GM12864 (cell line): Measurements from ENCODE around the gene CRYBB1.

Experiments
- DNase-seq: peaks from one replicate; pipeline ENCODE4 v3.0.0-alpha.2; 2011; ENCODE audit warnings: low read depth
- H3K4me3 ChIP-seq: 2 replicates; pipeline ENCODE4 v1.5.1; 2011; ENCODE audit warnings: mild to moderate bottlenecking, low read depth, low read length, control low read depth
- TF ChIP-seq, protein P1 (sequence below): IDR thresholded peaks from 2 replicates; pipeline ENCODE4 v1.5.1; 2011; ENCODE audit warnings: low read depth, mild to moderate bottlenecking, moderate library complexity, low read length, control low read depth, inconsistent platforms; ENCODE audit errors: missing control alignments

CRYBB1 gene

DNA sequence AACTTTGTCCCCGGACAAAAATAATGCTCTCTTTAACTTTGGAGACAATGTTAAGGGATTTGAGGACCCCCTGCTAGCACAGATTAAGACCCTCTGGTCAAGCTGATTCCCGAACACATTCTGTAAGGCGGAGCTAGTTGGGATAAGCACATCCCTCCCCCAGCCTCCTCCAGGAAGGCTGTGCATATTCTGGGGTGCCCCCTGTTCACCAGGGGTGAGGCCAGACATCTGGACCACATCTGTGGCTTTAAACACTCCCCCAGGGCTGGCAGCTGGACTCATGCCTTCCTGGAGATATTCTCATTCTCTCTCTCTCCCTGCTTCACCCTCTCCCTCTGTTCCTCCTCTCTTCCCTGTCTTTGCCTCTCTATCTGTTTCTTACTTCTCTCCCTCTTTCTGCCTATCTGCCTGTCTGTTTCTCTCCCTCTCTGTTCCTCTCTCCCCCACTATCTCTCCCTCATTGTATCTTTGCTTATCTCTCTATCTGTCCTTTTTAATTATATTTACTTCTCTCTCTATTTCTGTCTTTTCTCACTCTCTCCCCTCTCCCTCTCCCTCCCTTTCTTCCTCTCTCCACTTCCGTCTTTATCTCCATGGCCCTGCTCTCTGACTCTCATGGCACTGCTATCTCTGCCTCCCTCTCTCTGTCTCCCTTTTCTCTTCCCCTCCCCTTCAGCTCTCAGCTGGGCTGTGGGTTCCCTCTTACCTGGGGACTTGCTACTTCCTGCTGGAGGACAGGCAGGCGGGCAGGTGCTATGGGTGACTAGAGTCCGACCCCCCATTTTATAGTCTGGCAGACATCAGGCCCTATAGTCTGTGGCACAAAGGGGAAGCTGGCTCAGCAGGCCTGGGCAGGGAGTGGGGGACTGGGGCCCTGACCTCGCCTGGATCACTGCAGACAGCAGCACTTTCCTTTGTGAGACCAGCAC, at the start of gene CRYBB1:
Gene CRYBB1, minus strand, starts transcription at position 757 of the 929 bp plus-strand sequence. CDS start 1,708 bp downstream, outside the sequence.
- TF ChIP-seq, protein P1, sequence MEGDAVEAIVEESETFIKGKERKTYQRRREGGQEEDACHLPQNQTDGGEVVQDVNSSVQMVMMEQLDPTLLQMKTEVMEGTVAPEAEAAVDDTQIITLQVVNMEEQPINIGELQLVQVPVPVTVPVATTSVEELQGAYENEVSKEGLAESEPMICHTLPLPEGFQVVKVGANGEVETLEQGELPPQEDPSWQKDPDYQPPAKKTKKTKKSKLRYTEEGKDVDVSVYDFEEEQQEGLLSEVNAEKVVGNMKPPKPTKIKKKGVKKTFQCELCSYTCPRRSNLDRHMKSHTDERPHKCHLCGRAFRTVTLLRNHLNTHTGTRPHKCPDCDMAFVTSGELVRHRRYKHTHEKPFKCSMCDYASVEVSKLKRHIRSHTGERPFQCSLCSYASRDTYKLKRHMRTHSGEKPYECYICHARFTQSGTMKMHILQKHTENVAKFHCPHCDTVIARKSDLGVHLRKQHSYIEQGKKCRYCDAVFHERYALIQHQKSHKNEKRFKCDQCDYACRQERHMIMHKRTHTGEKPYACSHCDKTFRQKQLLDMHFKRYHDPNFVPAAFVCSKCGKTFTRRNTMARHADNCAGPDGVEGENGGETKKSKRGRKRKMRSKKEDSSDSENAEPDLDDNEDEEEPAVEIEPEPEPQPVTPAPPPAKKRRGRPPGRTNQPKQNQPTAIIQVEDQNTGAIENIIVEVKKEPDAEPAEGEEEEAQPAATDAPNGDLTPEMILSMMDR: no peak
- no peak for DNase-seq

DNA sequence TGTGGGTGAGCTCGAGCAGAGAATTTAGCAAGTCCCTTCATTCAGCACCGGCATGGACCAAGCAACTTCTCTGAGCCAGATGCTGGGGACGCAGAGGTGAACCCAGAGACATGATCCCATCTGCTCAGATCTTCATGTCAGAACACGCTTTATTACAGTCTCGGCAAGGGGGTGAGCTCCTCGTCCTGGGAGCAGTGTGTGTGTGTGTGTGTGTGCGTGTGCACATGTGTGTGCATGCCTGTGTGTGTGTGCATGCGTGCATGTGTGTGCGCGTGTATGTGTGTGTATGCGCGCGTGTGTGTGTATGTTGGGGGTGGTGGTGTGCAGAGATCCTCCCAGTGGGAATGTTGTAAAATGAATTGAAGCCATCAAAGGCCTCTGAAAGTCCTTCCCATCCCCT, 49.3 kb upstream of the CRYBB1 start:
- TF ChIP-seq, protein P1: no peak
- no peak for DNase-seq
- no peak overlapping the region for H3K4me3 ChIP-seq

More for the DNA sequence above, at the start of gene CRYBB1:
- H3K4me3 ChIP-seq: no peak within 1 kb of the TSS

DNA sequence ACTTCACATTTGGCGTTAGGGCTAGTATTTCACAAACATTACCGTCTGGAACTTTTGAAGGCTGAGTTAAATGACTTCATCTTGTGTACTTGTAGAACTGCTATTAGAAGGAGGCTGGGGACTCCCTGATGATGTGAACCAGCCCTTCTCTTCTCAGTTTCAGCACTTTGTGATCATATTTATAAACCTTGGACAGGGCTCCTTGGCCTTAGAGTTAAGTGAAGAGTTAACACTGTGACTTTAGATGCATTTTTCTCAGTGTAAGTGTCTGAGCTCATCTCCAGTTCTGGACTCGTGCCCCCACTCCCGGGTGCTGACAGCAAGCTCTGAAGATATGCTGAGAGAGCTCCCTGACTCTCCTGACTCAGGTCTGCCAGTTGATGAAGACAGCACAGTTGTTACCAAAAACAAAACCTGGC, 48.0 kb upstream of the CRYBB1 start:
- no peak for DNase-seq
- H3K4me3 ChIP-seq: no peak overlapping the region
- TF ChIP-seq, protein P1: no peak

DNA sequence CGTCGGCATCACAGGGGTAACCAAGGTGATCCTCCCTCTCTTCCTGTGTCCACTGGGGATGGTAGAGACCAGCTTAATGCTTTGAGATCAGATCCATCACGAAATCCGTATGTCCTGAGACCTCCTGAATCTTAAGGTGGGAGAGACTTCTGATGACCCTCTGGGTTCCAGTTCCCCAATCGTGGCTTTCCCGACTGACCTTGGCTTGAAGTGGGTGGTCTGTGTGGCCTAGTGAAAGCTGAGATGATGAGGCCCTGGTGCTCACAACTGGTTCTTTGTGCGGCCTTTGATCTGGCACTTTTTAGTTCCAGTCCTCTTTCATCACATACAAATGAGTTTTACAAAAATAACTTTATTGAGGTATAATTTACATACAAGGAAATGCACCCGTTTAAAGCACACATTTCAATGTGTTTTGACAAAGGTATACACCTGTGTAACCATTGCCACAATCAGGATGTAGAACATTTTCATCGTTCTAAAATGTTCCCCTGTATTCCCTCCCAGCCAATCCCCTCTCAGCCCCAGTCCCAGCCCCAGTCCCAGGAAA, 45.6 kb upstream of the CRYBB1 start:
- TF ChIP-seq, protein P1: no peak
- no peak overlapping the region for H3K4me3 ChIP-seq
- no peak for DNase-seq

DNA sequence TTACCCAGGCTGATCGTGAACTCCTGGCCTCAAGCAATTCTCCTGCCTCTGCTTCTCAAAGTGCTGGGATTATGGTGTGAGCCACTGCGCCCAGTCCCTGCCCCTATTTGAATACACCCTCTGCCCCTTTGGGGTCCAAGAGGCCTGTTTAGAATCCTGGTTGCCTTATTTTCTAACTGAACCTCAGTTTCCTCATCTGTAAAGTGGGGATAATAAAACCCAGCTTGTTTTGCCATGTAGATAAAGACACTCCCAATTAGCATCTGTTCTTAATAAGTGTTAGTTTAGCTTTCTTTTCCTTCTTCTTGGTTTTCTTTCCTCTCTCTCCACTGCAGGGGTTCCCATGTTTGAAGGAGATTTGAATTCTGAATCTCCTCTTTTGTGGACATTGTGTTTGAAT, 44.3 kb upstream of the CRYBB1 start:
- DNase-seq: no peak
- H3K4me3 ChIP-seq: no peak overlapping the region
- TF ChIP-seq, protein P1: no peak

DNA sequence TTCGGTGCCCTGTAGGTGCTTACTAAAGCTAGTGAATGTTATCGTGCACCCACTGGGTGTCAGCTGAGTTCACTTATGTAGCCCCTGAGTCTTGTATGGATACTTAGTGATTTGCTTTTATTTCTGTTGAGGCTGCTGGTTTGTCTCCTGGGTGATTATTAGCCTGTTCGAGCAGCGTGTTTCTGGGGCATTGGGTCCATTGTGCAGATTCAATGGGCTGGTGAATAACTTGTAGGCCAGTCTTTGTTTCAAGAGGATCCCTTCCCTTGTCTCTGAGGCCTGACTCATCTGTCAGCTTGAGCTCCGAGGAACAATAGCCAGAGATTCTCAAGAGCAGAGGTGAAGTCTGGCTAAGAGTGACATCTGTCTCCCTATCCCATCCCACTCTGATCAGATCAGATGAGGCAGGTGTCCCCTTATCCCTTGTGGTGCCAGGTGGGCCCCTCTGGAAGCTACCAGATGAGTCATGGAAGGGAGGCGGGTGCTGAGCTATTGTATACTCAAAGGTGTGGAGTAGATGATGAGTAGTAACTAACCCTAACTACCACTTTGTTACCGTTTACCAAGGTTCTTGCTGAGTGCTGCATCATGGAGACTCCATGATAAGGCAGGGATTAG, 43.2 kb upstream of the CRYBB1 start:
- no peak overlapping the region for H3K4me3 ChIP-seq
- no peak for DNase-seq
- TF ChIP-seq, protein P1: no peak
